GM23248 (cell line): ENCODE data around the gene GJD3. TPM values are rescaled to one million over a fixed set of nuclear protein-coding genes. Genes with fewer than 3 reads are reported as not detected.

ENCODE experiments used
- DNase-seq: peaks from one replicate; pipeline ENCODE4 v3.0.0-alpha.2; 2015
- H2AFZ ChIP-seq: fragments of 200-600 bp; sonication (generic); 2 replicates; pipeline ENCODE4 v1.6.1; 2016; ENCODE audit warnings: antibody characterized with exemption
- H3F3A ChIP-seq: fragments of 200-600 bp; sonication (generic); 2 replicates; pipeline ENCODE4 v1.6.1; 2016; ENCODE audit warnings: mild to moderate bottlenecking, antibody characterized with exemption, mixed run types; ENCODE audit not compliant: insufficient read depth
- H3K27ac ChIP-seq: fragments of 200-600 bp; sonication (generic); 2 replicates; pipeline ENCODE4 v1.5.1; 2016; ENCODE audit warnings: mild to moderate bottlenecking
- H3K27me3 ChIP-seq: fragments of 200-600 bp; sonication (generic); replicated peaks from 2 replicates; pipeline ENCODE4 v1.6.1; 2016; ENCODE audit warnings: mild to moderate bottlenecking; ENCODE audit not compliant: insufficient read depth
- H3K36me3 ChIP-seq: fragments of 200-600 bp; sonication (generic); 2 replicates; pipeline ENCODE4 v1.6.1; 2016; ENCODE audit warnings: low read depth, mild to moderate bottlenecking
- H3K4me1 ChIP-seq: fragments of 200-600 bp; sonication (generic); 2 replicates; pipeline ENCODE4 v1.6.1; 2016; ENCODE audit warnings: mild to moderate bottlenecking; ENCODE audit not compliant: insufficient read depth
- H3K4me2 ChIP-seq: fragments of 200-600 bp; sonication (generic); one replicate; pipeline ENCODE4 v1.6.1; 2016; ENCODE audit warnings: mild to moderate bottlenecking; ENCODE audit not compliant: unreplicated experiment
- H3K4me3 ChIP-seq: fragments of 200-600 bp; sonication (generic); 2 replicates; pipeline ENCODE4 v1.5.1; 2016; ENCODE audit warnings: mild to moderate bottlenecking
- H3K79me2 ChIP-seq: fragments of 200-600 bp; sonication (generic); 2 replicates; pipeline ENCODE4 v1.6.1; 2016; ENCODE audit warnings: mild to moderate bottlenecking; ENCODE audit not compliant: insufficient read depth
- H3K9ac ChIP-seq: fragments of 200-600 bp; sonication (generic); 2 replicates; pipeline ENCODE4 v1.6.1; 2016; ENCODE audit warnings: mild to moderate bottlenecking
- H3K9me2 ChIP-seq: fragments of 200-600 bp; sonication (generic); 2 replicates; pipeline ENCODE4 v1.6.1; 2016; ENCODE audit warnings: mixed run types, mild to moderate bottlenecking, moderate library complexity; ENCODE audit not compliant: insufficient read depth
- H3K9me3 ChIP-seq: fragments of 200-600 bp; sonication (generic); one replicate; pipeline ENCODE4 v1.6.1; 2017; ENCODE audit warnings: low read depth
- H4K20me1 ChIP-seq: fragments of 200-600 bp; sonication (generic); 2 replicates; pipeline ENCODE4 v1.6.0; 2016; ENCODE audit not compliant: insufficient read depth
- EZH2 ChIP-seq: fragments of 200-600 bp; sonication (generic); IDR thresholded peaks from 2 replicates; pipeline ENCODE4 v1.6.1; 2018; ENCODE audit warnings: antibody characterized with exemption, mild to moderate bottlenecking; ENCODE audit not compliant: insufficient read depth, poor library complexity, severe bottlenecking
- EZH2phosphoT487 ChIP-seq: fragments of 200-600 bp; sonication (generic); IDR thresholded peaks from 2 replicates; pipeline ENCODE4 v1.6.1; 2018; ENCODE audit warnings: antibody characterized with exemption, moderate library complexity, mild to moderate bottlenecking, low read depth; ENCODE audit not compliant: insufficient read depth
- WGBS, 2 experiments: methylation state at CpG; one replicate each; pipeline ENCODE4 v1.1.6; 2015 to 2017; ENCODE audit warnings: low lambda C conversion rate in 2 of 2, low coverage in 1 of 2; ENCODE audit errors: missing lambda C conversion rate in 2 of 2; 5-methylcytosine and 5-hydroxymethylcytosine counted together
- in situ Hi-C: fragments of 300-500 bp; cut with MboI; formaldehyde crosslinking; loops from 2 replicates; pipeline ENCODE4 v1.15.0; 2020
- polyA plus RNA-seq: library from polyadenylated mRNA; unstranded; fragments of >200 nt; fragmentation: Nextera tagmentation; extraction: Ambion mirVana; gene quantifications from 2 replicates; pipeline ENCODE4 v1.2.1, GENCODE V29; 2016
- total RNA-seq: library from RNA; depleted of rRNA; stranded (reverse); fragments of >200 nt; shearing (Covaris generic); gene quantifications from 2 replicates; pipeline ENCODE4 v1.2.3, GENCODE V29; 2014

GJD3 gene
- total and polyA plus RNA-seq, 2 experiments from 2014 or later = 1.2 to 2.0 TPM

GRCh38 chr17:40358323-40359038 is 6.1 kb downstream of the GJD3 start:
- H3K27me3 ChIP-seq = no peaks in the 10 kb centered on the region
- H3K9me2 ChIP-seq = no peaks in the 10 kb centered on the region
- in situ Hi-C loops = loop anchor here (10.0 to 25.0 kb wide), 2 partner anchors 54 to 429 kb away; partner anchors contain the start of genes KRT27, KRT28 and RARA
- TF ChIP-seq EZH2 (no peak), EZH2phosphoT487 (no peak)
- no peaks in the 10 kb centered on the region for H3K4me1 ChIP-seq
- peak overlapping the region; percentile 73 for H2AFZ ChIP-seq
- H3K4me3 ChIP-seq = peak overlapping the region; percentile 48
- peak; percentile 90 for DNase-seq
- no peaks in the 10 kb centered on the region for H3K79me2 ChIP-seq
- no peaks in the 10 kb centered on the region for H4K20me1 ChIP-seq
- peak overlapping the region; percentile 71 for H3K9ac ChIP-seq
- peak overlapping the region; percentile 76 for H3K4me2 ChIP-seq
- WGBS, 2 experiments = 7 to 15% methylated on average over 16 to 17 of the region's 17 CpGs
- H3F3A ChIP-seq = peaks cover 13% of the 10 kb centered on the region
- peak overlapping the region; percentile 63 for H3K27ac ChIP-seq
- no peaks in the 10 kb centered on the region for H3K9me3 ChIP-seq
- H3K36me3 ChIP-seq = no peaks in the 10 kb centered on the region

- WGBS, 2 experiments = 69 to 71% methylated on average over 8 to 19 of the region's 19 CpGs
- Histone ChIP-seq H3K27me3 (no peaks in the 10 kb centered on the region), H3K79me2 (no peaks in the 10 kb centered on the region), H3K9me3 (no peaks in the 10 kb centered on the region), H3K9me2 (no peaks in the 10 kb centered on the region), H3F3A (peaks cover 20% of the 10 kb centered on the region), H2AFZ (no peak overlapping the region), H3K36me3 (peaks cover 8% of the 10 kb centered on the region; the same call in 1 of the 2 replicates), H3K9ac (peak overlapping the region; percentile 71; the same call in 1 of the 2 replicates), H3K4me1 (no peaks in the 10 kb centered on the region), H3K4me3 (no peak overlapping the region), H4K20me1 (no peaks in the 10 kb centered on the region), H3K27ac (peak overlapping the region; percentile 19; the same call in 1 of the 2 replicates), H3K4me2 (no peak overlapping the region)
- DNase-seq = no peak
- TF ChIP-seq EZH2phosphoT487 (no peak), EZH2 (no peak)
- in situ Hi-C loops = loop anchor here (10.0 to 25.0 kb wide), 2 partner anchors 52 to 430 kb away; partner anchors contain the start of genes KRT27, KRT28 and RARA
Measured at GRCh38 chr17:40356990-40357881, 7.3 kb downstream of the GJD3 start.

GRCh38 chr17:40355804-40356758 is 8.5 kb downstream of the GJD3 start:
- Histone ChIP-seq H3K4me1 (no peaks in the 10 kb centered on the region), H3K36me3 (peaks cover 8% of the 10 kb centered on the region; the same call in 1 of the 2 replicates), H3K27me3 (no peaks in the 10 kb centered on the region), H3K4me3 (no peak overlapping the region), H2AFZ (no peak overlapping the region), H4K20me1 (no peaks in the 10 kb centered on the region), H3K9ac (no peak overlapping the region), H3K4me2 (no peak overlapping the region), H3K9me3 (no peaks in the 10 kb centered on the region), H3F3A (peaks cover 20% of the 10 kb centered on the region), H3K27ac (no peak overlapping the region), H3K79me2 (peaks cover 3% of the 10 kb centered on the region; the same call in 1 of the 2 replicates), H3K9me2 (no peaks in the 10 kb centered on the region)
- no peak for DNase-seq
- in situ Hi-C loops = loop anchor here (10.0 to 25.0 kb wide), 2 partner anchors 51 to 431 kb away; partner anchors contain the start of genes KRT27, KRT28 and RARA
- WGBS, 2 experiments = 80 to 88% methylated on average over 14 to 33 of the region's 33 CpGs
- no peak for TF ChIP-seq EZH2
- TF ChIP-seq EZH2phosphoT487 = no peak
